ENCODE data around the gene TMEM19. TPM values are rescaled to one million over a fixed set of nuclear protein-coding genes. Genes with fewer than 3 reads are reported as not detected.
A peak's percentile ranks its signal among the peaks of the same experiment; 100 is the strongest.
"Not testable (repeated sequence)": the region's sequence is repeated elsewhere in the genome, so short reads cannot be mapped to it uniquely, and the experiment has no call there.

TMEM19 gene
- total RNA-seq, 1 experiment from 2014 or later, result 53.1 TPM

DNA sequence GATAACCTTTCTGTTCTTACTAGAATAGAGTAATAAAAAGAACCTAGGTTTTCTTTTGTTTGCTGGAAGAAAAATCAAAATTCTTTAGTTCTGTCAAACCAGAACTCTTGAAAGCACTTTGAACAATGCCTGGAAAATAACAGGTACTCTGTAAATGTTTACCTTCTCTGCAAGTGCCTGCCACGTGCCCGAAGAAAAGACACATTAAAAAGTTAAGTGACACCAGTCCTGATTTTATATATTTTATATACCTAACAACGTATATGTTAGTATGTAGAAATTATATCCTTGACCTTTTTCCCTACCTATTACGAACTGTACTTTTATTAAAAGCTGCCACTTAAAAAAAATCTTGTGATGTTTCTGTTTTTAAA is 20.8 kb upstream of the TMEM19 start:
- no peak for DNase-seq (ENCODE audit: low read depth)

DNA sequence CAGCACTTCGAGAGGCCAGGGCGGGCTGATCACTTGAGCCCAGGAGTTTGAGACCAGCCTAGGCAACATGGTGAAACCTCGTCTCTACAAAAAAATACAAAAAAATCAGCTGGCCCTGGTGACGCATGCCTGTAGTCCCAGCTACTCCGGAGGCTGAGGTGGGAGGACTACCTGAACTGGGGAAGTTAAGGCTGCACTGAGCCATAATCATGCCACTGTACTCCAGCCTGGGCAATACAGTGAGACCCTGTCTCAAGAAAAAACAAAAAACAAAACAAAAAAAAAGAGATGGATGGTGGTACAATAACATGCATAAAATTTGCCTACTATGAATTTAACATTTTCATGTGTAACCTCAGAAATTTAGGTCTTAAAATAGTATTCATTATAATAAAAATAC is 19.6 kb upstream of the TMEM19 start:
- DNase-seq (ENCODE audit: low read depth), result no peak

DNA sequence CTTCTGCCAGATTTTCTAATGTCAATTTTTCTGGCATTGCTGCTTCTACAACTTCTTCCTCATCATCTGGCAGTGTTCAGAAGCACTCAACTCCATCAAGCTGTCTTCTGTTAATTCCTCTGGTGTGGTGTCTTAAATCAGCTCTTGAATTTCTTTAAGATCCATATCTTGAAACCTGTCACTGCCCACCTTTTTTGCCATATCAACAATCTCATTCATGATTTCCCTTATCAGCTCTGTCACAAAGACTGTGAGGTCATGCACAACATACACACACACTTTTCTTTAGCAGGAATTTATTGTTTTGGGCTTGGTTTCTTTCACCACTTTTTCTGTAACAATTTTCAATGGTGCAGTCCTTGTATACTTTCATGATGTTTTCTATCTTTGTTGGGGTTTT is 14.6 kb upstream of the TMEM19 start:
- DNase-seq (ENCODE audit: low read depth), result no peak

DNA sequence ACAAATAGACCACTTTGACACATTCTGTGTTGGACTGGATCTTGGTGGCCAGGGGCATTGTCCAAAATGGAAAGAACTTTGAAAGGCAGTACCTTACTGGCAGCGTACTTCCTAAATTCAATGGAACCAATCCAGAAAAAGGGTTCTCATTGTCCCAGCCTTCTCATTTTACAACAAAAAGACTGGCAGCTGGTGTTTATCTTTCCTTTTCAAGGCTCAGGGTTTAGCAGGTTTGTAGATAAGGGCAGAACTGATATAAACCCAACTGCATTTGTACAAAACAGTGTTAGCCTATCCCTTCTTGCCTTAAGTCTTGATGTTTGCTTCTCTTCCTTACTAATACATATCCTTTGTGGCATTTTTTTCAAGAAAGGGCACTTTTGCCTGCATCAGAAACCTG is 14.1 kb upstream of the TMEM19 start:
- no peak for DNase-seq (ENCODE audit: low read depth)

DNA sequence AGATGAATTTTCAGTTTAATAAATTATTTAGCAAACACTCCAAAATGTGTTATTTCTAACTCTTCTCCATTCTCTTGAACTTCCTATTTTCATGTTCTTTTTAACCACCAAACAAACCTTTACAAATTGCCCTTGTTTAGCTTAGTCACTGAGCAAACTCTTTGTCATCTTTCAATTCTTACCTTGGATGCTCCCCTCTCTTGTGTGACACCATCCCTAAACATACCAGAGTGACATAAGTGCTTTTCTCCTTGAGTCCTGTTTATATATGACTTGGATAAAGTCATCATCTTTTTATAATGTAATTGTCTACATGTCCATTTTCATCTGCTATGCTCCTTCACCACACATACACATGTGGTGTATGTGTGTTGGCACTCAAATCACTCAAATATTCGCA is 3.4 kb upstream of the TMEM19 start:
- DNase-seq (ENCODE audit: low read depth), result no peak

DNA sequence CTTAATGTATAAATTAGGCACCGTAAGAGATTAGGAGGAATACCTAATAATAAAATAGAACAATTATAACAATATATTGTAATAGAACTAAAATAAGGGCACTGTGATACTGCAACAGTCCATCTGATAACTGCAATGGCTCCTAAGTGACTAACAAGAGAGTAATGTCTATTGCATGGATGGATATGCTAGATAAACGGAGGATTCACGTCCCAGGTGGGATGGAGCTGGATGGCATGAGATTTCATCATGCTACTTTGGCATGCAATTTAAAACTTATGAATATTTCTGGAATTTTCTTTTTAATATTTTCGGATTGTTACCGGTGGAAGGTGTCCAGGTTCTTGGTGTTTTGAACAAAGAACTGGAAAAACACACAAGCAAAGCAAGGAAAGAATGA is 2.2 kb upstream of the TMEM19 start:
- DNase-seq (ENCODE audit: low read depth), result no peak

DNA sequence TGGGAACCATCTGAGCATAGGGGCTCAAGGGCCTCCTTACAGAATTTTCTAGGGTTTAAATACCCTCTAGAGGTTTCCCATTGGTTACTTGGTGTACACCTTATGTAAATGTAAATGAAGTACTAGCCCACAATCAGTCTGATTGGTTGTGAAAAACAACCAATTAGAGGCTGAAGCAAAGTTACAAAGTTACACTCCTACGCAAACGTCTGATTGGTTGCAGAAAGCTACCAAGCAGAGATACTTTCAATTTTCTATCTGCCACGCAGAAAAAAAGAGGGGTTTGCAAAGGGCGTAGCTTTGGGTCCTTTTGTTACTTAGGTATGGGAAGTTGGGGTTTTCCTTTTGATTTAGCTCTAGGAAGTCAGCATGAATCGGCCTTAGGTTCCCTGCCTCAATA is 1.8 kb upstream of the TMEM19 start:
- no peak for DNase-seq (ENCODE audit: low read depth)

DNA sequence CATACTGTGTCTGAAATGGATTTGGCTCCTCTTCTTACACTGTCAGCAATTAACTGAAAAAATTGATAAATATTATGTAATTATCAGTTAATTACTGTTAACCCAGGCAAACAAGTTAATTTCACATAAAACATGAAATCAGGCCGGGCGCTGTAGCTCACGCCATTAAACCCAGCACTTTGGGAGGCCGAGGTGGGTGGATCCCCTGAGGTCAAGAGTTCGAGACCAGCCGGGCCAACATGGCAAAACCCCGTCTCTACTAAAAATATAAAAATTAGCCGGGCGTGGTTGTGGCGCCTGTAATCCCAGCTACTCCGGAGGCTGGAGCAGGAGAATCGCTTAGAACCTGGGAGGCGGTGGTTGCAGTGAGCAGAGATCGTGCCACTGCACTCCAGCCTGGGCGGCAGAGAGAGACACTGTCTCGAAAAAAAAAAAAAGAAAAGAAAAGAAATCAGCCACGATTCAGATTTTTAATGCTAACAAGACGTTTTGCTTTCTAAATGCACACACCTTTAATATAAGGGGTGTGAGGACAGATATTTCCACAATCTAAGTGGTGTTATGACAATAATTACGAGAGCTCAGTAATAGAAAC is 473 bp upstream of the TMEM19 start:
- no peak for DNase-seq (ENCODE audit: low read depth)

DNA sequence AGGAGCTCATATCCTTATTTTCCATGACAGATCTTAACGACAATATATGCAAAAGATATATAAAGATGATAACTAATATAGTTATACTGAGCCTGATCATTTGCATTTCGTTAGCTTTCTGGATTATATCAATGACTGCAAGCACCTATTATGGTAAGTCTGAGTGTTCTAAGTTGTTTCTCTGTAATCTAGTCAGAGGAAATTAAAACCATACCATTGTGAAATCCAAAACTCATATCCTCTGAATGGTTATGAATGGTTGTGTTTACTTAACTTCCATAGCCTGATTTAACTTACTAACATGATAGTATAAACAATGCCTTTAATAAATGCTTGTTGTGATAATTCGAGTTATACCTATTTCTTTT is 760 bp downstream of the TMEM19 start:
- no peak for DNase-seq (ENCODE audit: low read depth)

DNA sequence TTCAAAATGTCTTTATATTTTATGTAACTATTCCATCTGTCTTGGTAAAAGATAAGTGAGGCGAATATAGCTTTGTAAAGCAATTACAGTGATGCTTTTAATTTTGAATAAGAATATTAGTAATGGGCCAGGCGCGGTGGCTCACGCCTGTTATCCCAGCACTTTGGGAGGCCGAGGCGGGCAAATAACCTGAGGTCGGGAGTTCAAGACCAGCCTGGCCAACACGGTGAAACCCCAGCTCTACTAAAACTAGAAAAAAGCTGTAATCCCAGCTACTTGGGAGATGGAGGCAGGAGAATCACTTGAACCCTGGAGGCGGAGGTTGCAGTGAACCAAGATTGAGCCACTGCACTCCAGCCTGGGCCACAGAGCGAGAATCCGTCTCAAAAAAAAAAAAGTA is 1.3 kb downstream of the TMEM19 start:
- not testable (repeated sequence) for DNase-seq (ENCODE audit: low read depth)

DNA sequence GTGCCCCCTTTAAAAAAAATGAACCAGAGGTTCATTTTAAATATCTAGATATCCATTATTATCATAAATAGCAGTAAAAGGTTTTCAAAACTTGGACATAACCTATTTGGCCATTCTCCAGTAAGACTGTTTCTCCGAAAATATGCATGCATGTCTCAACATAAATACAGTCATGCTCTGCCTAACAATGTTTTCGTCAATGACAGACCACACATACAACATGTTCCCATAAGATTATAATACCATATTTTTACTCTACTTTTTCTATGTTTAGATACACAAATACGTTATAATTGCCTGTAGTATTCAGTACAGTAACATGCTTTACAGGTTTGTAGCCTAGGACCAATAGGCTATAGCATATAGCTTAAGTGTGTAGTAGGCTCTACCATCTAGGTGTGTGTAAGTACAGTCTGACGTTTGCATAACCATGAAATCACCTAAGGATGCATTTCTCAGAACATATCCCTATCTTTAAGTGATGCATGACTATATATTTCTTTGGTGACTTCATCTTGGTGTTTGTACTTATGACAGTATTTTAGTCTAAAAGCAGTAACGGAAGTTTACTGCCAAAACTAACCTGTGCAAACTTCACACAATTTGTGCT is 3.2 kb downstream of the TMEM19 start:
- no peak for DNase-seq (ENCODE audit: low read depth)

DNA sequence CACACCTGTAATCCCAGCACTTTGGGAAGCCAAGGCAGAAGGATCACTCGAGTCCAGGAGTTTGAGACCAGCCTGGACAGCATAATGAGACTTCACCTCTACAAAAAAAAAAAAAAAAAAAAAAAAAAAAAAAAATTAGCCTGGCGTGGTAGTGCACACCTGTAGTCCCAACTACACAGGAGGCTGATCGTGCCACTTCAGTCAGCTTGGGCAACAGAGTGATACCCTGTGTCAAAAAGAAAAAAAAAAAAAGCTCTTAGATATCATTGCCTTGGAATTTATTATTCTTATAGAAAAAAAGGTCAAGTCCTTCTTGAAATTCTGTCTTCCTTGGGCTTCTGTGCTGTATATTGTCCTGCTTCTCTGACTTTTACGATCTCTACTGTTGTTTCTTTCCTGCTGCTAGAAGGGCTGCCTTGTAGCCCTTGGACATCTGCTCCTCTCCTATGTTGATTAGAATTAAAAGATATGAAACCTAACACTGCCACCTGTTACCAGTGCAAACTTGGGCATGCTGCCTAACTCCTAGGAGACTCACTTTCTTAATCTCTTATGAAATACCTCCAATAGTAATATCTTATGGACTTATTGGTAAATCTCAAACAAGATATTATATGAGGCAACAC is 5.7 kb downstream of the TMEM19 start:
- DNase-seq (ENCODE audit: low read depth), result peak; percentile 40

DNA sequence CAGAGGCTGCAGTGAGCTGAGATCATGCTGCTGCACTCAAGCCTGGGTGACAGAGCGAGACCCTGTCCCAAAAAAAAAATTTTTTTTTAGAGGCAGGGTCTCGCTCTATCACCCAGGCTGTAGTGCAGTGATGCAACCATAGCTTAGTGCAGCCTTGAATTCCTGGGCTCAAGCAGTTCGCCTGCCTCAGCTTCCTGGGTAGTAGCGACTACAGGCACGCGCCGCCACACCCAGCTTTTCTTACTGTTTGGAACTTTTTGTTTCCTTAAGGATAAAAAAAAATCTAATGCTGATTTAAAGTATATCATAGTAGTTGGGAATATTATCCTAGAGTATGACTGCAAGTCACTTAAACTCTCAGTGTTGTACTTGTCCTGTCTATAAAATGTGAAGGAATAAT is 7.2 kb downstream of the TMEM19 start:
- DNase-seq (ENCODE audit: low read depth), result no peak

DNA sequence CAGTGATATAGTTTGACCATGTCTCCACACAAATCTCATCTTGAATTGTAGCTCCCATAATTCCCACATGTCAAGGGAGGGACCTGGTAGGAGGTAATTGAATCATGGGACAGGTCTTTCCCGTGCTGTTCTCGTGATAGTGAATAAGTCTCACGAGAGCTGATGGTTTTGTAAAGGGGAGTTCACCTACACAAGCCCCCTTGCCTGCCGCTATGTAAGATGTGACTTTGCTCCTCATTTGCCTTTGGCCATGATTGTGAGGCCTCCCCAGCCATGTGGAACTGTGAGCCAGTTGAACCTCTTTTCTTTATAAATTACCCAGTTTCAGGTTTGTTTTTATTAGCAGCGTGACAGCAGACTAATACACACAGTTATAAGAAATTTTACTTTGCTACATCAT is 7.8 kb downstream of the TMEM19 start:
- DNase-seq (ENCODE audit: low read depth), result not testable (repeated sequence)

DNA sequence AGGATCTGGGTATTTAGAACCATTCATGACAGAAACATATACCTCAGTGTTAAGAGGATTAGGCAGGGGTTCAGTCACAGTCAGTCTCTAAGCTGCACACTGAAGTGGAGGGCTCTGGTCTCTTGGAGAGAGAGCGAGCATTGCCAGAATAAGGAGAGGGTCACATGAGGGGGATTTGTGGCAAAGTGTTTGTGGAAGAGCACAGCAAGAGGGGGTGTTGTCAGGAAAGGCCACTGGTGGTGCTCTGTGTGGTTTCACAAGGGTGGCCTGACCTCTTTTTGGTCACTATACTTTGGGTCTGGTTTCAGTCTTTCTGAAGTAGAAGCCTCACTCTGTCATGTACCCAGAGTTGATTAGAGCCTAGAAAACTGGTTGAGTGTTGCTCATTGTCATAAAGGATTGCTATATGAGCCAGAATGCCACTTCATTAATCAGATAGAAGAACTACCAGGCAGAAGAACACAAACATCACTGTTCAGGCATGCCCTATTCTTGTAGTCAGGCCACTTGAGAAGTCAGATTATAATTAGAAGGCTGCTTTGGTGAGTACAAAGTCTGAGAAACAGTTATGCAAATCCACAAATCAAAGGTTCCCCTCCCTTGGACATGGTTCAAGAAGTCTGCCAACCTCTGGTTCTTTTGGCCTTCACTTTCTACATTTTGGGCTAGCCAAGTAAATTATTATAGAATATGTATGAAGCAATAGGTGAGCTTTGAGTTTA is 8.4 kb downstream of the TMEM19 start:
- DNase-seq (ENCODE audit: low read depth), result no peak

DNA sequence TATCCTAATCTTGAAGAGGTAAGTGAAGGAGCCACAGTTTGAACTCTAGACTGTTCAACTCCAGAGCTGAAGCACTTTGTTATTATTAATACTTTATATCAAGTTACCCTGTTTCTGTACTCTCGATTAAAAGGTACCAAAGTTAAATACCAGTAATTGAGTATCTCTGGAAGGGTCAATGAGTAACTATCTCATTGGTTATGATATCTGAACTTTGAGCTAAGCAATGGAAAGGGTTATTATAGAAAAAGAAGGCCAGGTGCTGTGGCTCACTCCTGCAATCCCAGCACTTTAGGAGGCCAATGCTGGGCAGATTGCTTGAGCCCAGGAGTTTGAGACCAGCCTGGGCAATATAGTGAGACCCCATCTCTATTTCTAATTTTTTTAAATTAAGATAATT is 9.9 kb downstream of the TMEM19 start:
- DNase-seq (ENCODE audit: low read depth), result no peak

DNA sequence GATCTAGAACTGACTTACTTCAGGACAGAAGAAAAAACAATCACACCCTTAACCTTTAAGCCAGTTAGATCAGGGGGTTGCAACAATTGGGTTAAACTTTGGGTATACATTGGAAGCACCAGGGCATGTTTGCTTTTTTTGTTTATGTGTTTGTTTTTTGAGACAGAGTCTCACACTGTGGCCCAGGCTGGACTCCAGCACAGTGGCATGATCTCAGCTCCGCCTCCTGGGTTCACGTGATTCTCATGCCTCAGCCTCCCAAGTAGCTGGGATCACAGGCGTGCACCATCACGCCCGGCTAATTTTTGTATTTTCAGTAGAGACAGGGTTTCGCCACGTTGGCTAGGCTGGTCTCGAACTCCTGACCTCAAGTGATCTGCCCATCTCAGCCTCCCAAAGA is 16.3 kb downstream of the TMEM19 start:
- not testable (repeated sequence) for DNase-seq (ENCODE audit: low read depth)

DNA sequence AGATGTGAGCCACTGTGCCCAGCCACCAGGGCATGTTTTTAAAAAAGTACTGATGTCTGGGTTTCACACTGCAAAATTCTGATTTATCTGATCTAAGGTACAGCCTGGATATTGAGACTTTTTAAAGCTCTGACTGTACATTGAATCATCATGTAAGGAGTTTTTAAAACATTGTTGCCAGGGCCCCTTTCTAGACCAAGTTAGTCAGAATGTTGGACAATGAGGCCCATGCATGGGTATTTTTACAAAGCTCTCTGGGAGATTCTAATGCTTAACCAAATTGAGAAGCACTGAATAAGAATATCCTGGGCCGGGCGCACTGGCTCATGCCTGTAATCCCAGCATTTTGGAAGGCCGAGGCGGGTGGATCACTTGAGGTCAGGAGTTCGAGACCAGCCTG is 16.7 kb downstream of the TMEM19 start:
- DNase-seq (ENCODE audit: low read depth), result no peak

DNA sequence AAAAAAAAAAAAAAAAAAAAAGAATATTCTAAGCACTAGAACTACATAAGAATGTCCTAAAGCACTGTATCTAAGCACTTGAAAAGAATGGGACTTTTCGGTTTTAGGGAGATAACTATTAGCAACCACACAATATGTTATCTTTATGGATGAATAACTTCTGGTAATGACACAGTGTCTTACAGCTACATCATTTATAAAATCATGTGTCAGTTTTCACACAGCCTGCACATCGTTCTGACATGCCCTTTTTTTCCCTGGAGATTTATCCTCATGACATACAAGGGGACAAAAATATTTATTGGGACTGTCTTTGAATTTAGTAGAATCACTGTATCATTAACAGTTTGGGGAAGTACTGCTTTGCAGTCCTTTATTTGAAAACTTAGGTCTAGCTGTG is 17.3 kb downstream of the TMEM19 start:
- no peak for DNase-seq (ENCODE audit: low read depth)

DNA sequence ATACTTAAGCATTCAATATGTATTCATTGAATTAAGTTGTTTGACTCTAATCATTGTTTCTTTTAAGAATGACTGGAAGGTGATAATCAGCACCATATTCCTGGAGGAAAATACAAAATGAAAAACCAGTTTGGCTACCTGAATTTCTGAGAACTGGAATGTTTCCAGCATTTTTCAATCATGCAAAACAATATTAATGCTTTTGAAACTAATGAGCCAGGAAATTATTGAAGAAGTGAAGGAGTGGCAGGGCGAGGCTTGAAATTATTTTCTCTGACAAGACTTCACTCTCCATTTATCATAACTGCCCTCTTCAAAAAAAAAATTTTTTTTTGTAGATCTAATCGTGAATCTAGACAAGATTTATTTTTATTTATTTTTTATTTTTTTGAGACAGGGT is 19.0 kb downstream of the TMEM19 start:
- DNase-seq (ENCODE audit: low read depth), result no peak

DNA sequence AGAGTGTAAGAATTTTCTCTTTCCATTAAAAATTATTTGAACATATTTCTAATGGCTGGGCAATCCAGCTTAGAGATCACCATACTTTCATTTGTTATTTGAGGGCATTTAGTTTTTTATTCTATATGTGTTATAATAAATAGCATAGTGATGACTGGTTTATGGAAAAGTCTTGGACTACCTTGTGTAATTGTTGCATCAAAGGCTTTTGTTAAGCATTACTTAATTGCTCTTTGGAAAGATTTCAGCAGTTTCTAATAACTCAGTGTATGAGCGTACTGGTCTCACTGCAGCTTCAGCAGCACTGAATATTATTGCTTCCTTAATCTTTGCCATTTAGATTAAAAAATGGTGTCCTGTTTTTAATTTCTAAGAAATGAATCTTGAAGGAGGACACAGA is 22.8 kb downstream of the TMEM19 start:
- DNase-seq (ENCODE audit: low read depth), result no peak

DNA sequence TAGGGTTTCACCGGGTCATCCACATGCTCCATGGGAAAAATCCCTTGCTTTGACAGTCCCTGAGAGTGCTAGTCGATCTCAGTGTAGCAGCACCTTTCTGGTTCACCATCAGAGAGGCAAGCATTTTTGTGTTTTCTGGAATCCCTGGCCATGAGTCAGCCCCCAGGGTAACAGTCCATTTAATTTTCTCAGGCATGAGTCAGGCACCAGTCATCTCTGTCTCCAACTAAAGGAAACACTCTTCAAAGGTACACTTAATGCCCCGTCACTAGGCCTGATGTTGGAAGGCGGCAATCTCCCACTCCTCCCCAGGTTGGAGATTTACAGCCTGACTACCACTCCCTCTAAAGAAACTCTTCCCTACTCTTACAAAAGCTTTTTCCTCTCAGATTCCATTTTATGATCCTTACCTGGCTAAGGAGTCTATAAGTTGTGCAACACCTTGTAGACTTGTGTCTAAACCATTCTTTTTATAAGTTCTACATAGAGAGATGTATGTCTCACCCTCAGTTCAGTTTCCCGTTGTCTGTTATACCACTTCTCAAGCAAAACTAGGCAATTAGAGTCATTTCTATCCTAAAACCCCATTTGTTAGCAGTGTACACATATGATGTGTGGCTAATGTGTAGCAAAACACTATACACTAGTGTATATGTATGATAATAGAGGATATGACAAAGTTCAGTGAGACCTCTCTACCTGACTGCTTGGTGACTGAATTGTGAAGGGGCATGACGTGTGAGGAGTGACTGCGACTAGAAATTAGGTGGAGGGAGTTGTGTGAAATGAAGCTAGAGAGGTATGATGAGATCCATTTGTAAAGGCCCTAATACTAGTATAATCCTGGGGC is 24.6 kb downstream of the TMEM19 start:
- peak; percentile 92 for DNase-seq (ENCODE audit: low read depth)

Data from LHCN-M2 (cell line).